Upper lobe of left lung (tissue), 6 donors: ENCODE results near the gene RIMBP2. TPM values are rescaled to one million over a fixed set of nuclear protein-coding genes. Genes with fewer than 3 reads are reported as not detected.

Experiments used
- ATAC-seq, 2 donors: fragments of 200-7000 bp; cut with Tn5 transposase; one replicate each; pipeline ENCODE4 v1.9.1; 2022; ENCODE audit warnings: mild to moderate bottlenecking in 2 of 2, moderate library complexity in 2 of 2; ENCODE audit not compliant: low FRiP score in 2 of 2
- DNase-seq, 2 donors: peaks; one replicate each; pipeline ENCODE4 v3.0.0-alpha.2; 2019 to 2020
- H3K27ac ChIP-seq, 4 donors: fragments of 200-600 bp; sonication (generic); one replicate each; pipeline ENCODE4 v1.5.1; 2016 to 2019
- H3K27me3 ChIP-seq, 4 donors: fragments of 200-600 bp; sonication (generic); one replicate each; pipeline ENCODE4 v1.5.1; 2017 to 2019
- H3K36me3 ChIP-seq, 4 donors: fragments of 200-600 bp; sonication (generic); one replicate each; pipeline ENCODE4 v1.5.1; 2016 to 2019
- H3K4me1 ChIP-seq, 4 donors: fragments of 200-600 bp; sonication (generic); one replicate each; pipeline ENCODE4 v1.5.1; 2018 to 2019
- H3K4me3 ChIP-seq, 4 donors: fragments of 200-600 bp; sonication (generic); one replicate each; pipeline ENCODE4 v1.5.1; 2017 to 2019; ENCODE audit warnings: mild to moderate bottlenecking in 2 of 4, moderate library complexity in 1 of 4
- H3K9me3 ChIP-seq, 4 donors: fragments of 200-600 bp; sonication (generic); one replicate each; pipeline ENCODE4 v1.5.1; 2018 to 2019
- EP300 ChIP-seq, 4 donors: sonication (generic); formaldehyde crosslinking; IDR thresholded peaks; one replicate each; pipeline ENCODE4 v1.5.1; 2017; ENCODE audit warnings: antibody characterized with exemption in 4 of 4, control low read depth in 2 of 4
- POLR2A ChIP-seq, 4 donors: fragments of 450-650 bp; IDR thresholded peaks; one replicate each; pipeline ENCODE4 v1.5.1; 2016 to 2017; ENCODE audit warnings: antibody characterized with exemption in 4 of 4, mild to moderate bottlenecking in 2 of 4
- POLR2AphosphoS5 ChIP-seq, 2 donors: sonication (generic); formaldehyde crosslinking; IDR thresholded peaks; one replicate each; pipeline ENCODE4 v1.5.1; 2017; ENCODE audit warnings: antibody characterized with exemption in 2 of 2
- WGBS, 2 donors: methylation state at CpG; one replicate each; pipeline ENCODE4 v1.1.5; 2017 to 2018; 5-methylcytosine and 5-hydroxymethylcytosine counted together
- total RNA-seq, 6 donors: library from RNA; depleted of rRNA in 4 of 6; stranded (reverse); fragments of >200 nt in 4 of 6; gene quantifications; one replicate each; pipeline versions ENCODE4 v1.1.0 to v1.2.1, GENCODE V29; 2016 to 2021
- TF ChIP-seq, protein P1 (sequence below), 6 experiments: fragments of 450-650 bp in 4 of 6; fragments of 200-600 bp in 2 of 6; sonication (generic) in 2 of 6; IDR thresholded peaks; one replicate each; pipeline ENCODE4 v1.5.1; 2016 to 2019; ENCODE audit warnings: antibody characterized with exemption in 6 of 6
- donor health status: DM: no; HTN: no; CAD: no; lungs with moderate emphysema.
- donor health status: DM: no; HTN: yes; CAD: no; lungs with severe emphysema.

RIMBP2 gene
- total RNA-seq, 6 donors from 2014 or later = 0.23 to 3.9 (median 0.44) TPM; not detected in 1

DNA sequence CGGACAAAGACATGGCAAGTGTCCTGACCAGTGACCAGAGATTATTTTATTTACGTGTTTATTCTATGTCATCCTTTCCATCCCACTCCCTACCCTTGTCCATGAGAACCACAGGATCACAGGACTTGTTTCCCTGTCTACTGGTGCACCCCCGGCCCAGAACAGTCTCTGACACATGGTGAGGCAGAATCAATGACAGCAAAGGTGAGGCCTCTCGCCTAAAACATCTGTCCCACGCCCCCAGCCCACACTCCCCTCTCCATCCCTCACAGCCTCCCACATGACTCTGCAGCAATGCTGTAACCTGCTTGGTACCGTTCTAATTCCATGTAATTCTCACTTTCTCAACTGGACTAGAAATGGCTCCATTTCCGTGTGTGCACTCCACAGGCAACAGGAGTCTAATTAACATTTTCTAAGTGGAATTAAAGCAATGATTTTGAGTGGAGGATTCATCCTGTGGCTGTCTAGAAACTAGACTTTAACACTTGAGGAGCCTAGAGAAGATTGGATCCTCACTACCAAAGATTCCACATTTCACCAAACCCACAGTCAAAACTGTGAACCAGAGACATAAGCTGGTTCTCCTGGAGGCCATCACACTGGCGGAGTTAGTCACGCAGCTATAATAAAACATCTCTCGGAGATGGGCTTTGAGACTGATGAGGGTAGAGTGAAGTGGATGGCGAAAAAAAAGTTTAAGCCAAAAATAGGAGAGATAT lies 228.3 kb downstream of the RIMBP2 start:
- WGBS, 2 donors = 81 to 86% methylated on average over 11 of the region's 11 CpGs
- Histone ChIP-seq H3K36me3 (no peaks in the 10 kb centered on the region), H3K4me3 (no peak overlapping the region), H3K4me1 (no peaks in the 10 kb centered on the region), H3K27me3 (no peaks in the 10 kb centered on the region), H3K9me3 (no peaks in the 10 kb centered on the region), H3K27ac (no peak overlapping the region)
- ATAC-seq (no peak), DNase-seq (no peak)
- TF ChIP-seq EP300 (IDR thresholded peaks at IDR 0.05) (no peak), POLR2AphosphoS5 (IDR thresholded peaks at IDR 0.05) (no peak), POLR2A (IDR thresholded peaks at IDR 0.05) (no peak)
- TF ChIP-seq, protein P1, sequence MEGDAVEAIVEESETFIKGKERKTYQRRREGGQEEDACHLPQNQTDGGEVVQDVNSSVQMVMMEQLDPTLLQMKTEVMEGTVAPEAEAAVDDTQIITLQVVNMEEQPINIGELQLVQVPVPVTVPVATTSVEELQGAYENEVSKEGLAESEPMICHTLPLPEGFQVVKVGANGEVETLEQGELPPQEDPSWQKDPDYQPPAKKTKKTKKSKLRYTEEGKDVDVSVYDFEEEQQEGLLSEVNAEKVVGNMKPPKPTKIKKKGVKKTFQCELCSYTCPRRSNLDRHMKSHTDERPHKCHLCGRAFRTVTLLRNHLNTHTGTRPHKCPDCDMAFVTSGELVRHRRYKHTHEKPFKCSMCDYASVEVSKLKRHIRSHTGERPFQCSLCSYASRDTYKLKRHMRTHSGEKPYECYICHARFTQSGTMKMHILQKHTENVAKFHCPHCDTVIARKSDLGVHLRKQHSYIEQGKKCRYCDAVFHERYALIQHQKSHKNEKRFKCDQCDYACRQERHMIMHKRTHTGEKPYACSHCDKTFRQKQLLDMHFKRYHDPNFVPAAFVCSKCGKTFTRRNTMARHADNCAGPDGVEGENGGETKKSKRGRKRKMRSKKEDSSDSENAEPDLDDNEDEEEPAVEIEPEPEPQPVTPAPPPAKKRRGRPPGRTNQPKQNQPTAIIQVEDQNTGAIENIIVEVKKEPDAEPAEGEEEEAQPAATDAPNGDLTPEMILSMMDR (IDR thresholded peaks at IDR 0.05) = no peak

DNA sequence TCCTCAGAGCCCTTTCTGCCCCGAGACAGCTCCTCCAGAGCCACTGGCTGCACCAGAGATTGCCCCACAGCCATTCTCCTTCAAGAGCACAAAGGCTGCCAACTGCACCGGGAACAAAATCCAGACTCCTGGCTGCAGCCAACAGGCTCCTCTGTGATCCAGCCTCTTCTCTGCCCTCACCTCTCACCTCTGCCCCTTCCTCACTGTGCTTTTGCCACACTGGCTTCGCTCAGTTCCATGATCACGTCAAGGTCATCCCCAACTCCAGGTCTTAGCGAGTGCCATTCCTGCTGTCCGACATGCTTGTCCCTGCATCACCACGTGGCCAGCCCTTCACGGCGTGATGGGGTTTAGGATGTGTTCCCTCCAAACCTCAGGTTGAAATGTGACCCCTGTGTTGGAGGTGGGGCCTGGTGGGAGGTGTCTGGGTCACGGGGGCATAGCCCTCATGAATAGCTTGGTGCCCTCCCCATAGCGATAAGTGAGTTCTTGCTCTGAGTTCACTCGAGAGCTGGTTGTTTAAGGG lies 229.1 kb downstream of the RIMBP2 start:
- no peak overlapping the region for H3K27ac ChIP-seq
- no peaks in the 10 kb centered on the region for H3K27me3 ChIP-seq
- WGBS, 2 donors = 82 to 83% methylated on average over 12 of the region's 12 CpGs
- DNase-seq (no peak), ATAC-seq (no peak)
- no peaks in the 10 kb centered on the region for H3K9me3 ChIP-seq
- TF ChIP-seq POLR2A (IDR thresholded peaks at IDR 0.05) = no peak
- TF ChIP-seq, protein P1 (IDR thresholded peaks at IDR 0.05) = no peak
- no peak for TF ChIP-seq EP300 (IDR thresholded peaks at IDR 0.05)
- no peak for TF ChIP-seq POLR2AphosphoS5 (IDR thresholded peaks at IDR 0.05)
- H3K4me1 ChIP-seq = no peaks in the 10 kb centered on the region
- no peak overlapping the region for H3K4me3 ChIP-seq
- no peaks in the 10 kb centered on the region for H3K36me3 ChIP-seq

DNA sequence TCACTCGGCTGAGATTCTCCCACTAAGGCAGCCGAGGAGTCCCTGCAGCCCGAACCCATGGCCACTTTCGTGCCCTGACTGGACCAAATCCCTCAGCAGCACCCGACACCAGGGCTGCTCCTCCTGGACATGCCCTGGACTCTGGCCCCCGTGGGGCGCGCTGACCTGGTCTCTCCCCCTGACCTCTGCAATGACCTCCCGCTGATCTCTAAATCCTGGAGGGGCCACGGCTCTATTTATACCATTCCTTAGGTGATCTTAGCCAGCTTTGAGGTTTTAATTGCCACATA lies 230.0 kb downstream of the RIMBP2 start:
- DNase-seq (no peak), ATAC-seq (no peak)
- TF ChIP-seq EP300 (IDR thresholded peaks at IDR 0.05) = no peak
- no peak for TF ChIP-seq POLR2A (IDR thresholded peaks at IDR 0.05)
- TF ChIP-seq, protein P1 (IDR thresholded peaks at IDR 0.05) = no peak
- no peak for TF ChIP-seq POLR2AphosphoS5 (IDR thresholded peaks at IDR 0.05)
- no peaks in the 10 kb centered on the region for H3K9me3 ChIP-seq
- H3K27ac ChIP-seq = no peak overlapping the region
- peaks cover 0 to 4% (median 0%) of the 10 kb centered on the region in 4 donors for H3K27me3 ChIP-seq
- H3K36me3 ChIP-seq = no peaks in the 10 kb centered on the region
- H3K4me1 ChIP-seq = no peaks in the 10 kb centered on the region
- 76 to 82% methylated on average over 10 of the region's 10 CpGs for WGBS, 2 donors
- no peak overlapping the region for H3K4me3 ChIP-seq

DNA sequence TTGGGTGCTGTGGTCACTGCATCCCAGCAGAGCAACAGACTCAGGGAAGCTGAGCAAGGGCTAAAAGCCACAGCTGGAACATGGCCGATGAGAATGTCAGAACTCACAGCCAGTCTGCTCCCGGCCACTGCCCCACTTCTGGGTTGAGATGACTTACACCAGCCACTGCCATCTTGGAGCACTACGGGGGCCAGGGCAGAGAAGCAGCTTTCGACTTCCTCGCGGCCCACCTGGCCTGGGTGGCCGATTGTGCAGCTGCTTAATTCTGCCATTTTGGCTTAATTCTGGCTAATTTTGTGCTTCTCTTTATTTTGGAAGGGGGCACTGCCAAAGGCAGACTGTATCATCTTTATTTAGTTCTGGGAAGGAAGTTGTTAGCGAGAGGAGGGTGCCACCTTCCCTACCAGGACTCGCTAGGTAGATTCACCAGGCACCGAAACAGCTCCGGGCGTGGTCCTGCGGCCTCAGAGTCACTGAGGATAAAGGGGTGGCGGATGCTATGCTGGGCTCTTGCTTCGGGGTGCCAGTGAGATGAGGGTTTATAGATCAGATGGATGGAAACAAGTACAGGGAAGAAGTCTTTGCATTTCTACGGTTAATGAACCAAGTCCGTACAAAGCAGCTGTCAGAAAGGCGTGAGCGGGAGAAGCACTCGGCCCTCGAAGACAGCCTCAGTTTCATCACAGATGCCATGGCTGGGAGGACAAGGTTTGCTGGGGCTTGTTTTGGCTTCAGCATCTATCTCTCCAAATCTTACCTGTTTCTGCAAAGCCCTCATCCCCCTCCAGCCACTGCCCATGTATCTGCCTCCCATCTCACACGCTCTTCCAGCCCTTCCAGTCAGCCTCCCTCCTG lies 230.6 kb downstream of the RIMBP2 start:
- no peak for DNase-seq
- WGBS, 2 donors = 85 to 86% methylated on average over 22 of the region's 22 CpGs
- Histone ChIP-seq H3K27ac (no peak overlapping the region), H3K9me3 (no peaks in the 10 kb centered on the region), H3K27me3 (peaks cover 0 to 6% (median 0%) of the 10 kb centered on the region in 4 donors), H3K4me1 (no peaks in the 10 kb centered on the region), H3K36me3 (no peaks in the 10 kb centered on the region), H3K4me3 (no peak overlapping the region)
- TF ChIP-seq POLR2AphosphoS5 (IDR thresholded peaks at IDR 0.05) = no peak
- TF ChIP-seq EP300 (IDR thresholded peaks at IDR 0.05) = no peak
- TF ChIP-seq, protein P1 (IDR thresholded peaks at IDR 0.05) = no peak
- no peak for TF ChIP-seq POLR2A (IDR thresholded peaks at IDR 0.05)
- no peak for ATAC-seq
